ENCODE data around the gene RAPGEF6. TPM values are rescaled to one million over a fixed set of nuclear protein-coding genes. Genes with fewer than 3 reads are reported as not detected.
A peak's percentile ranks its signal among the peaks of the same experiment; 100 is the strongest.
"Not testable (repeated sequence)": the region's sequence is repeated elsewhere in the genome, so short reads cannot be mapped to it uniquely, and the experiment has no call there.

Gene RAPGEF6
- total RNA-seq, 1 donor from 2014 or later, result 12.9 TPM

GRCh38 chr5:131381777-131382176 lies 253.3 kb downstream of the RAPGEF6 start:
- no peak for TF ChIP-seq CTCF (conservative IDR thresholded peaks at IDR 0.05; ENCODE audit: low read depth, low read length)
- no peak overlapping the region for H3K4me3 ChIP-seq (ENCODE audit: low read depth, low read length)
- DNase-seq (ENCODE audit: low read depth), result no peak

GRCh38 chr5:131381021-131381420 lies 254.0 kb downstream of the RAPGEF6 start:
- no peak overlapping the region for H3K4me3 ChIP-seq (ENCODE audit: low read depth, low read length)
- DNase-seq (ENCODE audit: low read depth), result no peak
- no peak for TF ChIP-seq CTCF (conservative IDR thresholded peaks at IDR 0.05; ENCODE audit: low read depth, low read length)

- H3K4me3 ChIP-seq (ENCODE audit: low read depth, low read length); DNase-seq (ENCODE audit: low read depth): not testable (repeated sequence)
Observed at GRCh38 chr5:131380238-131380637, 254.8 kb downstream of the RAPGEF6 start.

- H3K4me3 ChIP-seq (ENCODE audit: low read depth, low read length), result no peak overlapping the region
- DNase-seq (ENCODE audit: low read depth), result peak; percentile 91
- TF ChIP-seq CTCF (conservative IDR thresholded peaks at IDR 0.05; ENCODE audit: low read depth, low read length), result no peak
Observed at GRCh38 chr5:131379723-131380122, 255.3 kb downstream of the RAPGEF6 start.

GRCh38 chr5:131378721-131379541 lies 256.1 kb downstream of the RAPGEF6 start:
- H3K4me3 ChIP-seq (ENCODE audit: low read depth, low read length), result no peak overlapping the region
- peak; percentile 47 for DNase-seq (ENCODE audit: low read depth)
- TF ChIP-seq CTCF (conservative IDR thresholded peaks at IDR 0.05; ENCODE audit: low read depth, low read length), result no peak

GRCh38 chr5:131377785-131378325 lies 257.2 kb downstream of the RAPGEF6 start:
- H3K4me3 ChIP-seq (ENCODE audit: low read depth, low read length), result no peak overlapping the region
- DNase-seq (ENCODE audit: low read depth), result no peak
- no peak for TF ChIP-seq CTCF (conservative IDR thresholded peaks at IDR 0.05; ENCODE audit: low read depth, low read length)

- no peak for TF ChIP-seq CTCF (conservative IDR thresholded peaks at IDR 0.05; ENCODE audit: low read depth, low read length)
- DNase-seq (ENCODE audit: low read depth), result no peak
- H3K4me3 ChIP-seq (ENCODE audit: low read depth, low read length), result no peak overlapping the region
Observed at GRCh38 chr5:131377346-131377745, 257.7 kb downstream of the RAPGEF6 start.

Measured in epithelial cell of proximal tubule (primary cell).